K562 (cell line): ENCODE results near the gene FJX1. TPM values are rescaled to one million over a fixed set of nuclear protein-coding genes. Genes with fewer than 3 reads are reported as not detected.

Source experiments
- ATAC-seq: fragments of 200-7000 bp; cut with Tn5 transposase; 3 replicates; pipeline ENCODE4 v1.9.1; 2020; ENCODE audit warnings: moderate library complexity
- Bru-seq: library from RNA; stranded (reverse); fragments of 400-500 nt; gene quantifications from one replicate; lab custom pipeline; 2021; lab: Mats Ljungman, UMichigan
- BruChase-seq, 2 experiments: library from RNA; stranded (reverse); fragments of 400-500 nt; gene quantifications; one replicate each; lab custom pipeline; 2021; lab: Mats Ljungman, UMichigan
- BruUV-seq: library from RNA; stranded (reverse); fragments of 400-500 nt; replicated peaks from 2 replicates; lab custom pipeline; 2021; lab: Mats Ljungman, UMichigan
- CTCF ChIA-PET: fragments of 300-600 bp; formaldehyde crosslinking; extraction: SDS; loops from one replicate; lab custom pipeline; 2021; ENCODE audit warnings: low intra/inter-chr PET ratio; lab: Yijun Ruan, JAX
- POLR2A ChIA-PET: fragments of 300-600, 350-650 bp; sonication (Branson Sonifier 250); formaldehyde crosslinking; extraction: SDS; loops from one replicate; lab custom pipeline; 2021; ENCODE audit warnings: antibody characterized with exemption, inconsistent platforms; lab: Yijun Ruan, JAX
- DNase-seq, 4 experiments: peaks; one replicate each; pipeline versions ENCODE4 v3.0.0 to v3.0.0-alpha.2; 2011 to 2018; ENCODE audit warnings: low spot score in 3 of 4, mixed read lengths in 3 of 4; ENCODE audit errors: extremely low read depth in 1 of 4
- FAIRE-seq: peaks from 2 replicates; lab custom pipeline; 2011; peaks lifted over from hg19 to GRCh38; lab: Jason Lieb, UNC
- H2AFZ ChIP-seq: 2 replicates; pipeline ENCODE4 v1.6.0; 2011; ENCODE audit warnings: low read depth, low read length, control low read depth, inconsistent platforms
- H3K27ac ChIP-seq: fragments of 200-600 bp; 3 replicates; pipeline ENCODE4 v1.8.0; 2011; ENCODE audit warnings: low read depth, mild to moderate bottlenecking, control low read depth, inconsistent platforms, low read length, moderate library complexity, mixed read lengths; ENCODE audit errors: extremely low read depth
- H3K27me3 ChIP-seq, 2 experiments: fragments of 300-600 bp in 1 of 2; 2 replicates in 1 of 2; 3 replicates in 1 of 2; pipeline versions ENCODE4 v1.6.0 to v1.8.0; 2011; ENCODE audit warnings: inconsistent platforms in 2 of 2, low read length in 2 of 2, mild to moderate bottlenecking in 1 of 2, mixed read lengths in 1 of 2, moderate library complexity in 1 of 2; ENCODE audit not compliant: control insufficient read depth in 2 of 2, insufficient read depth in 2 of 2
- H3K36me3 ChIP-seq: fragments of 300-600 bp; 3 replicates; pipeline ENCODE4 v1.8.0; 2011; ENCODE audit warnings: mild to moderate bottlenecking, low read length, inconsistent platforms; ENCODE audit not compliant: control insufficient read depth, insufficient read depth
- H3K4me1 ChIP-seq, 2 experiments: fragments of 200-600 bp in 1 of 2; replicated peaks in 1 of 2; 2 replicates in 1 of 2; 3 replicates in 1 of 2; pipeline versions ENCODE4 v1.5.1 to v1.8.0; 2011; ENCODE audit warnings: inconsistent platforms in 2 of 2, low read length in 2 of 2, mild to moderate bottlenecking in 1 of 2, mixed read lengths in 1 of 2, moderate library complexity in 1 of 2; ENCODE audit not compliant: control insufficient read depth in 2 of 2, insufficient read depth in 2 of 2
- H3K4me2 ChIP-seq: 2 replicates; pipeline ENCODE4 v1.6.1; 2011; ENCODE audit warnings: low read length, control low read depth, inconsistent platforms, mixed read lengths; ENCODE audit not compliant: insufficient read depth
- H3K4me3 ChIP-seq: fragments of 200-600 bp; sonication (generic), shearing (Covaris generic); 2 replicates; pipeline ENCODE4 v1.5.1; 2016; ENCODE audit warnings: control low read depth, inconsistent platforms
- H3K79me2 ChIP-seq: fragments of 200-600 bp; 3 replicates; pipeline ENCODE4 v1.8.0; 2011; ENCODE audit warnings: low read length, inconsistent platforms; ENCODE audit not compliant: control insufficient read depth, insufficient read depth
- H3K9ac ChIP-seq, 2 experiments: 2 replicates each; pipeline versions ENCODE4 v1.6.0 to v1.6.1; 2011; ENCODE audit warnings: low read depth in 2 of 2, low read length in 2 of 2, control low read depth in 1 of 2, inconsistent platforms in 1 of 2, mild to moderate bottlenecking in 1 of 2, mixed read lengths in 1 of 2; ENCODE audit not compliant: insufficient read depth in 1 of 2
- H3K9me1 ChIP-seq: one replicate; pipeline ENCODE4 v1.6.0; 2011; ENCODE audit warnings: inconsistent platforms, mild to moderate bottlenecking, low read length, moderate library complexity; ENCODE audit not compliant: control insufficient read depth, insufficient read depth
- H3K9me3 ChIP-seq: replicated peaks from 2 replicates; pipeline ENCODE4 v1.5.1; 2011; ENCODE audit warnings: low read depth, low read length, inconsistent platforms; ENCODE audit not compliant: control insufficient read depth, insufficient read depth
- H4K20me1 ChIP-seq: replicated peaks from 2 replicates; pipeline ENCODE4 v1.6.1; 2011; ENCODE audit warnings: low read length, inconsistent platforms, mixed read lengths; ENCODE audit not compliant: control insufficient read depth, insufficient read depth
- EGR1 ChIP-seq: fragments of 450-650 bp; conservative IDR thresholded peaks from 2 replicates; pipeline ENCODE4 v1.6.1; 2017; ENCODE audit warnings: mild to moderate bottlenecking
- L3MBTL2 ChIP-seq: fragments of 450-650 bp; IDR thresholded peaks from 2 replicates; pipeline ENCODE4 v1.6.1; 2016; ENCODE audit warnings: mild to moderate bottlenecking, moderate library complexity
- MNT ChIP-seq, 2 experiments: fragments of 450-650 bp; conservative IDR thresholded peaks; 2 replicates each; pipeline ENCODE4 v1.6.1; 2017; ENCODE audit warnings: mild to moderate bottlenecking in 2 of 2, moderate library complexity in 2 of 2
- NR1H2 ChIP-seq: sonication (generic); formaldehyde crosslinking; IDR thresholded peaks from 2 replicates; pipeline ENCODE4 v1.4.0; 2020; ENCODE audit warnings: mild to moderate bottlenecking, missing genetic modification reagents
- NR3C1 ChIP-seq: sonication (generic); formaldehyde crosslinking; IDR thresholded peaks from 2 replicates; pipeline ENCODE4 v1.8.1; 2022; ENCODE audit warnings: missing genetic modification reagents
- SNIP1 ChIP-seq: fragments of 450-650 bp; IDR thresholded peaks from 2 replicates; pipeline ENCODE4 v1.7.1; 2017; ENCODE audit warnings: low read depth, mild to moderate bottlenecking
- TFAP4 ChIP-seq: sonication (generic); formaldehyde crosslinking; IDR thresholded peaks from 2 replicates; pipeline ENCODE4 v1.8.0; 2022; ENCODE audit warnings: missing genetic modification reagents, mild to moderate bottlenecking, moderate library complexity, borderline replicate concordance
- ZNF76 ChIP-seq: fragments of 250-450 bp; sonication (Bioruptor Pico); IDR thresholded peaks from 2 replicates; pipeline ENCODE4 v1.4.0; 2020; ENCODE audit warnings: mild to moderate bottlenecking, moderate library complexity, borderline replicate concordance
- WGBS: fragments of 100-300 bp; shearing (Covaris generic); methylation state at CpG from one replicate; pipeline ENCODE4 v1.1.6; 2016; ENCODE audit warnings: low coverage, mixed read lengths; ENCODE audit not compliant: insufficient coverage; ENCODE audit errors: missing lambda C conversion rate; 5-methylcytosine and 5-hydroxymethylcytosine counted together
- in situ Hi-C: fragments of 300-500 bp; cut with MboI; formaldehyde crosslinking; loops from 4 replicates; pipeline ENCODE4 v1.15.0; 2018; ENCODE audit warnings: inconsistent platforms, mixed read lengths
- intact Hi-C: fragments of 100-400 bp; cut with micrococcal nuclease; formaldehyde crosslinking; loops from 2 replicates; pipeline ENCODE4 v1.14.2; 2022
- long read RNA-seq, 3 experiments: library from polyadenylated mRNA in 2 of 3; library from RNA in 1 of 3; unstranded in 2 of 3; stranded (forward) in 1 of 3; transcript quantifications; one replicate each; pipeline ENCODE4 v2.0.0, GENCODE V29; 2019 to 2022
- polyA minus RNA-seq, 3 experiments: library from RNA; depleted of rRNA, polyadenylated mRNA; stranded (reverse); fragments of >200 nt; gene quantifications; 2 replicates each; pipeline ENCODE4 v1.2.3, GENCODE V29; 2011
- polyA plus RNA-seq, 8 experiments: library from polyadenylated mRNA; depleted of rRNA in 4 of 8; stranded (reverse) in 5 of 8; unstranded in 3 of 8; fragments of >200 nt; fragmentation: Nextera tagmentation in 2 of 8; fragmentation: Illumina TruSeq in 1 of 8; extraction: Ambion mirVana in 2 of 8; extraction: Trizol in 1 of 8; gene quantifications; 2 replicates each; pipeline versions ENCODE4 v1.2.1 to v1.2.3, GENCODE V29; 2011 to 2014; ENCODE audit warnings: inconsistent platforms in 1 of 8, missing spikeins in 1 of 8
- total RNA-seq, 7 experiments: library from RNA; depleted of rRNA in 6 of 7; stranded (reverse); fragments of >200 nt in 6 of 7; fragmentation: Illumina TruSeq in 2 of 7; extraction: Trizol in 2 of 7; gene quantifications; 2 replicates each; pipeline versions ENCODE4 v1.2.1 to v1.2.3, GENCODE V29; 2011 to 2021; ENCODE audit warnings: low replicate concordance in 1 of 7
- TF ChIP-seq, protein P1 (sequence below): fragments of 200-800 bp; sonication (Bioruptor generic); IDR thresholded peaks from 2 replicates; pipeline ENCODE4 v1.6.1; 2017; ENCODE audit warnings: missing genetic modification characterization, missing compliant biosample characterization
- TF ChIP-seq, protein P2 (sequence below): sonication (generic); formaldehyde crosslinking; IDR thresholded peaks from 2 replicates; pipeline ENCODE4 v1.8.0; 2022; ENCODE audit warnings: mild to moderate bottlenecking, missing genetic modification reagents

The FJX1 gene
- total RNA-seq (2011; cell fraction: chromatin; rRNA removed; ENCODE audit: low replicate concordance), result 0.53 and 1.1 TPM in 2 replicates
- total RNA-seq (2011; cell fraction: nucleolus; rRNA removed), result 1.4 and 2.8 TPM in 2 replicates
- total RNA-seq (2011; cell fraction: nucleoplasm; rRNA removed), result 0.61 and 1.0 TPM in 2 replicates
- total RNA-seq (2014; rRNA removed) (2.0 and 2.9 TPM in 2 replicates), total RNA-seq (2014; rRNA removed; fragmentation: Illumina TruSeq; extraction: Trizol) (1.2 TPM in 2 replicates), total RNA-seq (2015; rRNA removed; fragmentation: Illumina TruSeq; extraction: Trizol) (0.72 and 1.1 TPM in 2 replicates), total RNA-seq (2021) (2.7 and 3.7 TPM in 2 replicates), polyA plus RNA-seq (2011; rRNA removed) (0.22 and 0.95 TPM in 2 replicates), polyA plus RNA-seq (2014; fragmentation: Illumina TruSeq; extraction: Trizol) (0.64 and 0.66 TPM in 2 replicates), polyA plus RNA-seq (2014; fragmentation: Nextera tagmentation; extraction: Ambion mirVana) (under 1 TPM; 0.10 to 0.38 TPM), polyA plus RNA-seq (2014; rRNA removed) (0.58 and 0.84 TPM in 2 replicates), polyA minus RNA-seq (2011; rRNA and poly(A)+ RNA removed) (0.09 and 0.32 TPM in 2 replicates), Bru-seq, nascent RNA (percentile 46 among the genes with signal in this experiment), BruChase-seq, experiment 1, labeled RNA remaining after a 2-hour chase (percentile 41 among the genes with signal in this experiment), BruChase-seq, experiment 2, labeled RNA remaining after a 6-hour chase (percentile 27 among the genes with signal in this experiment)
- 0.19 and 2.6 TPM in 2 replicates for polyA plus RNA-seq (2011; cell fraction: cytosol; rRNA removed)
- 0.39 and 2.5 TPM in 2 replicates for polyA plus RNA-seq (2011; cell fraction: nucleus; rRNA removed)
- polyA plus RNA-seq (2012), result 0.58 and 2.0 TPM in 2 replicates
- polyA minus RNA-seq (2011; cell fraction: cytosol; rRNA and poly(A)+ RNA removed), result 0.82 and 1.4 TPM in 2 replicates
- polyA minus RNA-seq (2011; cell fraction: nucleus; rRNA and poly(A)+ RNA removed), result 0.67 and 1.8 TPM in 2 replicates
- long read RNA-seq, experiment 1, transcript FJX1-201 (1 exons, 2,450 nt), result major isoform, 10 of 11 reads
- long read RNA-seq, experiment 1, partial matches to known transcripts, result 0 of 11 reads
- long read RNA-seq, experiment 1, other reads (novel, unspliced or antisense), result 1 of 11 reads
- long read RNA-seq, experiment 2, partial matches to known transcripts, result 0 of 3 reads
- long read RNA-seq, experiment 2, other reads (novel, unspliced or antisense), result 0 of 3 reads
- long read RNA-seq, experiment 3, result 0 reads

GRCh38 chr11:35617687-35618496 lies at the start of gene FJX1:
FJX1 (plus strand) TSS chr11:35618460; CDS start chr11:35618637, 177 bp downstream.
- DNase-seq (peak; percentile 63 to 81 (median 78)), ATAC-seq (peak; percentile 71), FAIRE-seq (no peak)
- peaks cover 21 to 30% of the 10 kb centered on the region in 2 experiments for H3K27me3 ChIP-seq
- in situ Hi-C loops, result no loop called here
- ChIA-PET CTCF (interaction anchor here (0.7 to 3.2 kb wide), 3 partner anchors 514 to 648 kb away, joined by 3 to 23 read pairs (median 9); no protein-coding TSS in a partner anchor), POLR2A (interaction anchor here (0.5 to 0.6 kb wide), 2 partner anchors 161 to 803 kb away, joined by 3 read pairs; no protein-coding TSS in a partner anchor)
- no peaks in the 10 kb centered on the region for H3K79me2 ChIP-seq
- intact Hi-C loops, result loop anchor here (2.0 to 5.0 kb wide), 4 partner anchors 399 to 641 kb away; no protein-coding TSS in a partner anchor
- peak within 1 kb of the TSS in 1 of 2 experiments; percentile 69; a peak in 1 of 4 replicates for H3K9ac ChIP-seq
- peak within 1 kb of the TSS; percentile 35 for H3K4me3 ChIP-seq
- 7% methylated on average over 35 of the region's 57 CpGs for WGBS
- H3K27ac ChIP-seq, result no peak within 1 kb of the TSS
- H4K20me1 ChIP-seq, result peaks cover 9% of the 10 kb centered on the region
- peak within 1 kb of the TSS; percentile 72 for H2AFZ ChIP-seq
- H3K36me3 ChIP-seq, result no peaks in the 10 kb centered on the region
- no peaks in the 10 kb centered on the region for H3K9me3 ChIP-seq
- H3K9me1 ChIP-seq, result no peaks in the 10 kb centered on the region
- peak within 1 kb of the TSS; percentile 42 for H3K4me2 ChIP-seq
- no TSS peak for BruUV-seq
- H3K4me1 ChIP-seq, result peaks cover 0 to 24% of the 10 kb centered on the region in 2 experiments; a peak in 4 of 5 replicates
- TF ChIP-seq TFAP4 (CRISPR knock-in tag) (peak; percentile 27; the same call in 1 of the 2 replicates), EGR1 (peak; percentile 2; the same call in 1 of the 2 replicates), NR1H2 (CRISPR knock-in tag) (0 out of 2 replicates have a peak, but pooled peaks have one; percentile 43), MNT (conservative IDR thresholded peaks at IDR 0.05) (0 out of 4 replicates have a peak, but pooled peaks of 1 of the 2 experiments have one; percentile 18), L3MBTL2 (peak; percentile 39; the same call in 1 of the 2 replicates), SNIP1 (peak; percentile 92), ZNF76 (CRISPR knock-in tag) (no peak), NR3C1 (CRISPR knock-in tag) (0 out of 2 replicates have a peak, but pooled peaks have one; percentile 49)
- TF ChIP-seq, protein P1, sequence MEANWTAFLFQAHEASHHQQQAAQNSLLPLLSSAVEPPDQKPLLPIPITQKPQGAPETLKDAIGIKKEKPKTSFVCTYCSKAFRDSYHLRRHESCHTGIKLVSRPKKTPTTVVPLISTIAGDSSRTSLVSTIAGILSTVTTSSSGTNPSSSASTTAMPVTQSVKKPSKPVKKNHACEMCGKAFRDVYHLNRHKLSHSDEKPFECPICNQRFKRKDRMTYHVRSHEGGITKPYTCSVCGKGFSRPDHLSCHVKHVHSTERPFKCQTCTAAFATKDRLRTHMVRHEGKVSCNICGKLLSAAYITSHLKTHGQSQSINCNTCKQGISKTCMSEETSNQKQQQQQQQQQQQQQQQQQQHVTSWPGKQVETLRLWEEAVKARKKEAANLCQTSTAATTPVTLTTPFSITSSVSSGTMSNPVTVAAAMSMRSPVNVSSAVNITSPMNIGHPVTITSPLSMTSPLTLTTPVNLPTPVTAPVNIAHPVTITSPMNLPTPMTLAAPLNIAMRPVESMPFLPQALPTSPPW (CRISPR knock-in tag), result peak; percentile 85
- TF ChIP-seq, protein P2, sequence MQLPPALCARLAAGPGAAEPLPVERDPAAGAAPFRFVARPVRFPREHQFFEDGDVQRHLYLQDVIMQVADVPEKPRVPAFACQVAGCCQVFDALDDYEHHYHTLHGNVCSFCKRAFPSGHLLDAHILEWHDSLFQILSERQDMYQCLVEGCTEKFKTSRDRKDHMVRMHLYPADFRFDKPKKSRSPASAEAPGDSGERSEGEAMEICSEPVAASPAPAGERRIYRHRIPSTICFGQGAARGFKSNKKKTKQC (CRISPR knock-in tag), result peak; percentile 39; the same call in 1 of the 2 replicates
